ENCODE measurements around the gene GCFC2.

Gene GCFC2

DNA sequence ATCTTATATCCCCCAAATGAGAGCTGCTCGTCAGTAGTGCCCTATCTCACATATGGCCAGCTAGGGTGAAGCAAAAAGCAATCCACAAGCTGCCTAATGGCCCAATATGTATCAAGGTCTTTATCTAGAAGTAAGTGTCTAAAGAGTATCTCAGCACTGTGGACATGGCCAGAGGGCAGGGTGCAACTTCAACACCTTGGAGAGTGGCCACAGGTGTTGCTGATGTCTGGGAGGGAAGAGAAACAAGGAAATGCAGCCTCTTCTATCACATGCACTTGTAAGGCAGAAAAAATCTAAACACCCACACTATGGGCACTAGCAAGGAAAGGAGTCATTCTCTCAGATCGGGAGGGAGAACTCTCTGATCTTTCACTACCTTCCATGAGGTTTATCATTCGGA is 87.8 kb downstream of the GCFC2 start:
- TF ChIP-seq, protein P1, sequence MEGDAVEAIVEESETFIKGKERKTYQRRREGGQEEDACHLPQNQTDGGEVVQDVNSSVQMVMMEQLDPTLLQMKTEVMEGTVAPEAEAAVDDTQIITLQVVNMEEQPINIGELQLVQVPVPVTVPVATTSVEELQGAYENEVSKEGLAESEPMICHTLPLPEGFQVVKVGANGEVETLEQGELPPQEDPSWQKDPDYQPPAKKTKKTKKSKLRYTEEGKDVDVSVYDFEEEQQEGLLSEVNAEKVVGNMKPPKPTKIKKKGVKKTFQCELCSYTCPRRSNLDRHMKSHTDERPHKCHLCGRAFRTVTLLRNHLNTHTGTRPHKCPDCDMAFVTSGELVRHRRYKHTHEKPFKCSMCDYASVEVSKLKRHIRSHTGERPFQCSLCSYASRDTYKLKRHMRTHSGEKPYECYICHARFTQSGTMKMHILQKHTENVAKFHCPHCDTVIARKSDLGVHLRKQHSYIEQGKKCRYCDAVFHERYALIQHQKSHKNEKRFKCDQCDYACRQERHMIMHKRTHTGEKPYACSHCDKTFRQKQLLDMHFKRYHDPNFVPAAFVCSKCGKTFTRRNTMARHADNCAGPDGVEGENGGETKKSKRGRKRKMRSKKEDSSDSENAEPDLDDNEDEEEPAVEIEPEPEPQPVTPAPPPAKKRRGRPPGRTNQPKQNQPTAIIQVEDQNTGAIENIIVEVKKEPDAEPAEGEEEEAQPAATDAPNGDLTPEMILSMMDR (IDR thresholded peaks at IDR 0.05; ENCODE audit: control insufficient read depth, insufficient read depth, low read depth, low read length, missing control alignments) = no peak
- no peak for DNase-seq (ENCODE audit: low read depth)
- no peak overlapping the region for H3K4me3 ChIP-seq (ENCODE audit: control insufficient read depth, low read depth, low read length)

DNA sequence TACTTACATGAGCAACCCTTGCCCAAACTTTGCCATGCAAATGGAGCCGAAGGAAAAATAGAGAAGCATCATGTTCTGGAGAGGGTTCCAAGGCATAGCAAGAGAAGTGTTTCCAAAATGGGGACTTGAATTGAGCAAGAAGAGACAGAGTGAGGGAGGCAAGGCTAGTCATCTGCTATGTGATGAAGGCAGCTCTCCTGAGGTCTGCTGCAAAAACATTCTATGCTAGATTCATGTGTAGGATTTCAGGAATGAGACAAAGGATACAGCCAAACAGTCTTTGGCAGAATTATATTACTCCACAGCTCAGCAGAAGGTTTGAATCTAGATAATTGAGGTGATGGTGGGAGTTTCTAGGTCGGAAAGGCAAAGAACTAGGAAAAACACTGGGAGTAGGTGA is 88.2 kb downstream of the GCFC2 start:
- no peak for DNase-seq (ENCODE audit: low read depth)
- no peak overlapping the region for H3K4me3 ChIP-seq (ENCODE audit: control insufficient read depth, low read depth, low read length)
- TF ChIP-seq, protein P1 (IDR thresholded peaks at IDR 0.05; ENCODE audit: control insufficient read depth, insufficient read depth, low read depth, low read length, missing control alignments) = no peak

DNA sequence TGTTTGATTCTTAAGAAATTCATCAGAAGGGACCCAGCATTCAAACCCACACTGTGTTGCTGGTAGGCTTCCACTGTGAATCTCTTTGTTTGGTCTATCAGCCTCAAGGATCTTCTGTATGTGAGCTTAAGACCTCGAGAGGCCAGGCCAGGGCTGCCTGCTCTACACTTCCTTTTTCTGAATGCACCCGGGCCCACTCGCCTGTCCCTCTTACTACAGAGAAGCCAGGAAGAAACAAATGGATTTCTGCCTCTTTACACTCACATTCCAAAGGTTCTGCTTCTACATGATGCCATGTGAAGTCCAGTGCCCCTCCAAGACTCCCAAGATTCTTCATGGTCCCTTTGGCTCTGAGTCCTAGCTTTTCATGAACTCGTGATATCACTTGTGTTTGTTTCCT is 89.5 kb downstream of the GCFC2 start:
- H3K4me3 ChIP-seq (ENCODE audit: control insufficient read depth, low read depth, low read length) = no peak overlapping the region
- TF ChIP-seq, protein P1 (IDR thresholded peaks at IDR 0.05; ENCODE audit: control insufficient read depth, insufficient read depth, low read depth, low read length, missing control alignments) = no peak
- no peak for DNase-seq (ENCODE audit: low read depth)

DNA sequence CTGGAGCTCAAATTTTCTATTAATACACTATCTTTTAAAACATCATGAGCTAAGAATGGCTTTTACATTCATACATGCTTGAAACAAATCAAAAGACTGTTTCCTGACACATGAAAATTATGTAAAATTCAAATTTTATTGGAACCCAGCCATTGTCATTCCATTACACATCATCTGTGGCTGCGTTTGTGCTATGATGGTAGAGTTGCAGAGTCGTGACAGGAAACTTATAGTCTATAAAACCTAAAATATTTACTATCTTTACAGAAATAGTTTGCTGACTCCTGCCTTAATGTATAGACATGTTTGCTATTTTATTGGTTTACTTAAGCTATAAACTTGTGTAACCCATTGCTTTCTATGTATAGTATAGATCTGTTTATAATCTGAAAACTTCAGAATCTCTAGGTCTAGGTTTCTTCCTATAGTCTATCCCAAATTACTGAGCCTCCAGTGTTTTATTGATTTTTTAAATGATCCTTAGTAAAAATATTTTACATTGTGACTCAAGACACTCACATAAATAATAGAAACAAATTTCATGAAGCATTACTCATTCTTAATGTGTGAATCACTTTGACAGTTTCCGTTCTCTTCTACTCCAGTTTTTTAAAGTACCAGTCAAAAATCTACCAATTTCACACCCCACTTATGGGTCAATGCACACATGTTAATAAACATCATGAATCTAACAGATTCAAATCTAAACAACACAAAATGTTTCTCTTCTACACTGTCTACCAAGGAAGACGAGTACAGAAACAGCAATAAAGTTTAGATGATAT is 90.6 kb downstream of the GCFC2 start:
- TF ChIP-seq, protein P1 (IDR thresholded peaks at IDR 0.05; ENCODE audit: control insufficient read depth, insufficient read depth, low read depth, low read length, missing control alignments) = no peak
- DNase-seq (ENCODE audit: low read depth) = no peak
- H3K4me3 ChIP-seq (ENCODE audit: control insufficient read depth, low read depth, low read length) = no peak overlapping the region

DNA sequence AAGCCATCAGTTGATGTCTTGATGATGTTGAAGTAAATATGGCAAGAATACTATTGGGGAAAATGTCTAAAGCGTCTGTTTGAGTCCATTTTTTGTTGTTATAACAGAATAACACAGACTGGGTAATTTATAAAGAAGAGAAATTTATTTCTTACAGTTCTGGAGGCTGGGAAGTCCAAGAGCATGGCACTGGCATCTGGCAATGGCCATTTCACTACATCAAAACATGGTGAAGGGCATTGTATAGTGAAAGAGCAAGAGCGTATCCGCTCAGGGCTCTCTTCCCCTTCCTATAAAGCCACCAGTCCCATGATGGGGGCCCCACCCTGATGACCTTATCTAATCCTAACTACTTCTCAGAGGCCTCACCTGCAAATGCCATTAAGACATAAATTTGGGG is 93.8 kb downstream of the GCFC2 start:
- TF ChIP-seq, protein P1 (IDR thresholded peaks at IDR 0.05; ENCODE audit: control insufficient read depth, insufficient read depth, low read depth, low read length, missing control alignments) = no peak
- no peak for DNase-seq (ENCODE audit: low read depth)
- no peak overlapping the region for H3K4me3 ChIP-seq (ENCODE audit: control insufficient read depth, low read depth, low read length)

DNA sequence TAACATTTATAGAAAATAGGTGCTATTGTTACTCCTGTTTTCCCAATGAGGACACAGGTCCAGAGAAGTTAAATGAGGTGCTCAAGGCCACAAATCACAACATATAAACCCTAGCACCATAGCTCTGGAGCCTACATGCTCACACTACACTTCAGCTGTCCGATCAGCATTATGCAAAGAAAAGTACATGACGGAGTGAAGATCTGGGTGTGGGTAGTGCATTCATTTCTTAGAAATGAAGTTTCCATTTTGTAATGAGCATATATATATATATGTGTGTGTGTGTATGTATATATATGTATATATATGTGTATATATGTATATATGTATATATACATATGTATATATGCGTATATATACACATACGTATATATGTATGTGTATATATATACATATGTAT is 94.3 kb downstream of the GCFC2 start:
- TF ChIP-seq, protein P1 (IDR thresholded peaks at IDR 0.05; ENCODE audit: control insufficient read depth, insufficient read depth, low read depth, low read length, missing control alignments) = no peak
- DNase-seq (ENCODE audit: low read depth) = no peak
- no peak overlapping the region for H3K4me3 ChIP-seq (ENCODE audit: control insufficient read depth, low read depth, low read length)
